Trophoblast cell (in vitro differentiated cells and primary cell): Measurements from ENCODE around the gene PTGFRN.

ENCODE experiments used
- DNase-seq, 2 donors: peaks; one replicate each; pipeline ENCODE4 v3.0.0-alpha.2; 2016
- H2AFZ ChIP-seq: 2 replicates; pipeline ENCODE4 v1.6.1; 2013; ENCODE audit warnings: low read length, moderate library complexity, mild to moderate bottlenecking; ENCODE audit not compliant: insufficient read depth, poor library complexity
- H2AK5ac ChIP-seq: 2 replicates; pipeline ENCODE4 v1.6.1; 2013; ENCODE audit warnings: mild to moderate bottlenecking, low read length
- H2BK120ac ChIP-seq: 2 replicates; pipeline ENCODE4 v1.6.1; 2013; ENCODE audit warnings: low read length, mild to moderate bottlenecking, moderate library complexity; ENCODE audit not compliant: insufficient read depth, poor library complexity
- H2BK12ac ChIP-seq: 2 replicates; pipeline ENCODE4 v1.6.1; 2013; ENCODE audit warnings: mild to moderate bottlenecking, low read length, moderate library complexity
- H2BK5ac ChIP-seq: 2 replicates; pipeline ENCODE4 v1.6.1; 2013; ENCODE audit warnings: low read length, low read depth, moderate library complexity, mild to moderate bottlenecking; ENCODE audit not compliant: poor library complexity
- H3K14ac ChIP-seq: 2 replicates; pipeline ENCODE4 v1.6.1; 2013; ENCODE audit warnings: mild to moderate bottlenecking, low read length
- H3K18ac ChIP-seq: 2 replicates; pipeline ENCODE4 v1.6.1; 2013; ENCODE audit warnings: mild to moderate bottlenecking, low read length
- H3K23ac ChIP-seq: 2 replicates; pipeline ENCODE4 v1.6.1; 2013; ENCODE audit warnings: low read length
- H3K27ac ChIP-seq: 2 replicates; pipeline ENCODE4 v1.5.1; 2013; ENCODE audit warnings: low read depth, mild to moderate bottlenecking, inconsistent platforms, low read length, moderate library complexity
- H3K27me3 ChIP-seq: 2 replicates; pipeline ENCODE4 v1.6.1; 2013; ENCODE audit warnings: inconsistent platforms, mild to moderate bottlenecking, low read length, moderate library complexity; ENCODE audit not compliant: insufficient read depth
- H3K36me3 ChIP-seq, 2 experiments: 1 replicate in 1 of 2; 2 replicates in 1 of 2; pipeline ENCODE4 v1.6.1; 2013; ENCODE audit warnings: low read length in 2 of 2, mild to moderate bottlenecking in 2 of 2, moderate library complexity in 1 of 2; ENCODE audit not compliant: insufficient read depth in 2 of 2, control insufficient read depth in 1 of 2
- H3K4ac ChIP-seq: 2 replicates; pipeline ENCODE4 v1.6.1; 2013; ENCODE audit warnings: low read depth, mild to moderate bottlenecking, low read length, moderate library complexity
- H3K4me1 ChIP-seq, 2 experiments: 1 replicate in 1 of 2; 2 replicates in 1 of 2; pipeline ENCODE4 v1.6.1; 2013; ENCODE audit warnings: low read length in 2 of 2, mild to moderate bottlenecking in 2 of 2, moderate library complexity in 1 of 2; ENCODE audit not compliant: insufficient read depth in 2 of 2, control insufficient read depth in 1 of 2
- H3K4me2 ChIP-seq: 2 replicates; pipeline ENCODE4 v1.6.1; 2013; ENCODE audit warnings: inconsistent platforms, mild to moderate bottlenecking, low read length, moderate library complexity
- H3K4me3 ChIP-seq: 2 replicates; pipeline ENCODE4 v1.5.1; 2013; ENCODE audit warnings: mild to moderate bottlenecking, low read depth, low read length, inconsistent platforms
- H3K79me1 ChIP-seq: one replicate; pipeline ENCODE4 v1.6.1; 2013; ENCODE audit warnings: low read length
- H3K79me2 ChIP-seq: 2 replicates; pipeline ENCODE4 v1.6.1; 2013; ENCODE audit warnings: low read length, mild to moderate bottlenecking; ENCODE audit not compliant: control insufficient read depth, insufficient read depth, poor library complexity
- H3K9ac ChIP-seq: 2 replicates; pipeline ENCODE4 v1.6.1; 2013; ENCODE audit warnings: mild to moderate bottlenecking, low read length
- H3K9me3 ChIP-seq: 2 replicates; pipeline ENCODE4 v1.6.1; 2013; ENCODE audit warnings: low read depth, mild to moderate bottlenecking, control low read depth, inconsistent platforms, low read length; ENCODE audit not compliant: insufficient read depth
- H4K12ac ChIP-seq: 2 replicates; pipeline ENCODE4 v1.6.1; 2013; ENCODE audit warnings: low read depth, mild to moderate bottlenecking, low read length, moderate library complexity
- H4K8ac ChIP-seq: 2 replicates; pipeline ENCODE4 v1.6.1; 2013; ENCODE audit warnings: low read depth, mild to moderate bottlenecking, low read length, moderate library complexity
- H4K91ac ChIP-seq: one replicate; pipeline ENCODE4 v1.6.1; 2013; ENCODE audit warnings: low read depth, mild to moderate bottlenecking, low read length, moderate library complexity
- WGBS: extraction: QIAGEN DNeasy Blood & Tissue Kit; methylation state at CpG from one replicate; pipeline ENCODE4 v1.1.7; 2013; ENCODE audit warnings: missing lambda C conversion rate; ENCODE audit not compliant: insufficient read length, insufficient coverage; ENCODE audit errors: extremely low coverage; 5-methylcytosine and 5-hydroxymethylcytosine counted together

The PTGFRN gene

DNA sequence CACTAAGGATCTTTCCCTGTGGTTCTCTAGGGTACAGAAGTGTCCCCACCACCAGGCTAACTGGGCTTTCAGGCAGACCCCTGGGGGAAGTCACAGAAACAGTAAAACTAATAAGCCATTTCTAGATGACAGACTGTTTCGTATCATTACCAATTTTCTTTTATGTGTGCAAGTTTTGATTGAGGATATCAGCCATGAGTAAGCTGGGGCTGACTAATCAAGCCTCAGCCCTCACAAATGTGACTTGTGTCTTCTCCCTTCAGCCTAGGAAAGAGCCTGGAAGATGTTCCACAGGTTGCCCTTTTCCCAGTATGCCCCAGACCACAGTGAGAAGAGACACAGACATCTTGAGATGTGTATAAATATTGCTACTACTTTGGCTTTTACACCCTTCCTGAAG is 10.5 kb downstream of the PTGFRN start:
- no peak overlapping the region for H4K8ac ChIP-seq
- no peaks in the 10 kb centered on the region for H3K79me1 ChIP-seq
- no peaks in the 10 kb centered on the region for H3K27me3 ChIP-seq
- no peak overlapping the region for H3K23ac ChIP-seq
- H3K14ac ChIP-seq = no peak overlapping the region
- no peak for DNase-seq
- H2BK120ac ChIP-seq = no peak overlapping the region
- no peak overlapping the region for H2BK12ac ChIP-seq
- H3K4me1 ChIP-seq = peaks cover 0 to 7% of the 10 kb centered on the region in 2 experiments
- H4K91ac ChIP-seq = no peak overlapping the region
- no peak overlapping the region for H2BK5ac ChIP-seq
- no CpG with 5 or more reads among the region's 1 CpG for WGBS
- H3K4me2 ChIP-seq = no peak overlapping the region
- H2AFZ ChIP-seq = no peak overlapping the region
- H3K36me3 ChIP-seq = peaks cover 0 to 3% of the 10 kb centered on the region in 2 experiments
- no peaks in the 10 kb centered on the region for H3K79me2 ChIP-seq
- no peak overlapping the region for H4K12ac ChIP-seq
- no peak overlapping the region for H3K9ac ChIP-seq
- no peak overlapping the region for H3K4ac ChIP-seq
- no peak overlapping the region for H3K4me3 ChIP-seq
- H3K9me3 ChIP-seq = no peaks in the 10 kb centered on the region
- H2AK5ac ChIP-seq = no peak overlapping the region
- H3K27ac ChIP-seq = no peak overlapping the region
- no peak overlapping the region for H3K18ac ChIP-seq

DNA sequence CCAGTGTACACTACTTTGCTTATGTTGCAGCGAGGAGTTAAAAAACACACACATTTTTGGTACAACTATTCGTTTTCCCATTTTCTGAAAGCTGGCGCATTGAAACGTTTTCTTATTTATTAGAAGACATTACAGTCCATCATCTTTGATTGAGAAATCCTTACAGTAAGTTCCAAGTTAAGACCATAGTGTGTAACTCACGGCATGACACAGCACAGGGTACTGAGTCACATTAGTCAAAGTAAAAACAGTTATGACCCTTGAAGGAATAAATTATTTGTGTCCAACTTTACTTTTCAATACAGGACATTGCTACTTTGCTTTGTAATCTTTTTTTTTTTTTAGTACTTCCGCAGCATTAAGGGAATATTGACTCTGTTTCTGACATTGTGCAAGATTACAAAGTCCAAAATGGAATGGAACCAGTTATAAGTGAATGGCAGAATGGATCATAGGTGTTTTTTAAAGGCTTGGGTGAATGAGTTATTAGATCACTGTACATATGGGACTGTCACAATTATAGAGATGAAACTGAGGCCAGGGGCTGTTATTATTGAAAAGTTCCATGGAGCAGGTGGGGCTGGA is 11.7 kb downstream of the PTGFRN start:
- no peak overlapping the region for H4K91ac ChIP-seq
- no CpG with 5 or more reads among the region's 6 CpGs for WGBS

DNA sequence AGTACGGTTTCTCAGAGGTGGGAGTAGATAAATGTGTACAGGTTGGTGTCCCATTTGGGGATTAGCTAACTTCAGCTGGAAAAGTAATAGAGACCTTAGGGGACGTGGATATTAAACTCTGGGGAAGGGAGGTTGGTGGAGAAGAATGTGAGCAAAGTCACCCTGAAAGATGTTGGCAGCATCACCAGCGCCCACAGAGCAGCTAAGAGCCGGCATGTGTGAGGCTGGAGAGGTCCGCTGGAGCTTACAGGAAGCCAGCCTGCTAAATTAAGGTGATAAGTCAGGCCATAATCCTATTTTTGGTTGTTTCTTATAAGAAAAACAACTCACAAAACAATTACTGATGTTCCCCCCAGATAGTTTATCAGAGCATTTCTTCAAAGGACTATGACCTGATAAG is 12.2 kb downstream of the PTGFRN start:
- Histone ChIP-seq H3K4ac (no peak overlapping the region), H4K8ac (no peak overlapping the region), H3K4me3 (no peak overlapping the region), H2BK12ac (no peak overlapping the region), H3K4me2 (no peak overlapping the region), H3K79me2 (no peaks in the 10 kb centered on the region), H2AK5ac (no peak overlapping the region), H3K27me3 (no peaks in the 10 kb centered on the region), H3K4me1 (peaks cover 0 to 5% of the 10 kb centered on the region in 2 experiments), H3K18ac (no peak overlapping the region), H3K9ac (no peak overlapping the region), H4K91ac (no peak overlapping the region), H3K79me1 (no peaks in the 10 kb centered on the region), H3K14ac (no peak overlapping the region), H3K36me3 (peaks cover 0 to 3% of the 10 kb centered on the region in 2 experiments), H4K12ac (no peak overlapping the region), H2AFZ (no peak overlapping the region), H3K9me3 (no peaks in the 10 kb centered on the region), H3K23ac (no peak overlapping the region), H3K27ac (no peak overlapping the region), H2BK120ac (no peak overlapping the region), H2BK5ac (no peak overlapping the region)
- DNase-seq = no peak
- WGBS = no CpG with 5 or more reads among the region's 5 CpGs

More for the DNA sequence above, 11.7 kb downstream of the PTGFRN start:
- H3K36me3 ChIP-seq = peaks cover 0 to 3% of the 10 kb centered on the region in 2 experiments
- no peak overlapping the region for H3K18ac ChIP-seq
- no peak overlapping the region for H3K4ac ChIP-seq
- H3K9ac ChIP-seq = no peak overlapping the region
- no peak overlapping the region for H3K4me3 ChIP-seq
- H3K9me3 ChIP-seq = no peaks in the 10 kb centered on the region
- no peak overlapping the region for H3K14ac ChIP-seq
- H3K27ac ChIP-seq = no peak overlapping the region
- no peaks in the 10 kb centered on the region for H3K79me1 ChIP-seq
- H3K23ac ChIP-seq = no peak overlapping the region
- H3K4me2 ChIP-seq = no peak overlapping the region
- H4K8ac ChIP-seq = no peak overlapping the region
- DNase-seq = no peak
- no peaks in the 10 kb centered on the region for H3K79me2 ChIP-seq
- H3K4me1 ChIP-seq = peaks cover 0 to 5% of the 10 kb centered on the region in 2 experiments
- no peak overlapping the region for H2BK12ac ChIP-seq
- no peaks in the 10 kb centered on the region for H3K27me3 ChIP-seq
- no peak overlapping the region for H2AFZ ChIP-seq
- no peak overlapping the region for H2BK5ac ChIP-seq
- no peak overlapping the region for H4K12ac ChIP-seq
- H2AK5ac ChIP-seq = no peak overlapping the region
- H2BK120ac ChIP-seq = no peak overlapping the region

DNA sequence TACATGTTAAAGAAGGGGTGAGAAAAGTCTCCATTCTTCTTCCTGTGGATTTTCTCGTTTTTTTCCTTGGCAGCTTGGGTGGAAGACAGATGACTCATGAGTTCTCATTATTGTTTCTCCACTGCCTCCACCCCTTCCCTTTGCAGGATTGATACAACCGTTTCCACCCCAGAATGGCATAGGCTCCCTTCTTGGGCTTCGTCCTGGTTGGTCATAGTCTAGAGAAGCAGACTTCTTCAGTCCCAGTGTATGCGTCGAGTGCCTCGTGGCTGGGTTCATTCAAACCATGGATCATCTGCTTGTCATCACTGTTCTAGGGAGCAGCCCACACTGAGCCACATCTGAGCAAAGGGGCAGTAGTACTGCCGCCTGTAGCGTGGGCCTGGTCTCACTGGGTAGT is 13.7 kb downstream of the PTGFRN start:
- H2AK5ac ChIP-seq = no peak overlapping the region
- no peak overlapping the region for H3K27ac ChIP-seq
- H4K91ac ChIP-seq = no peak overlapping the region
- peaks cover 0 to 4% of the 10 kb centered on the region in 2 experiments for H3K36me3 ChIP-seq
- no peak overlapping the region for H3K14ac ChIP-seq
- no peaks in the 10 kb centered on the region for H3K9me3 ChIP-seq
- H3K9ac ChIP-seq = no peak overlapping the region
- no peak overlapping the region for H3K4me3 ChIP-seq
- no peak overlapping the region for H3K4ac ChIP-seq
- H3K4me2 ChIP-seq = no peak overlapping the region
- H4K8ac ChIP-seq = no peak overlapping the region
- H3K4me1 ChIP-seq = peaks cover 0 to 5% of the 10 kb centered on the region in 2 experiments
- no peaks in the 10 kb centered on the region for H3K79me2 ChIP-seq
- H3K23ac ChIP-seq = no peak overlapping the region
- no CpG with 5 or more reads among the region's 8 CpGs for WGBS
- H3K79me1 ChIP-seq = no peaks in the 10 kb centered on the region
- no peak overlapping the region for H2BK120ac ChIP-seq
- no peak for DNase-seq
- H2BK5ac ChIP-seq = no peak overlapping the region
- no peak overlapping the region for H2AFZ ChIP-seq
- H4K12ac ChIP-seq = no peak overlapping the region
- no peak overlapping the region for H2BK12ac ChIP-seq
- H3K18ac ChIP-seq = no peak overlapping the region
- no peaks in the 10 kb centered on the region for H3K27me3 ChIP-seq
